ENCODE results near the gene ESYT1.

Gene ESYT1

DNA sequence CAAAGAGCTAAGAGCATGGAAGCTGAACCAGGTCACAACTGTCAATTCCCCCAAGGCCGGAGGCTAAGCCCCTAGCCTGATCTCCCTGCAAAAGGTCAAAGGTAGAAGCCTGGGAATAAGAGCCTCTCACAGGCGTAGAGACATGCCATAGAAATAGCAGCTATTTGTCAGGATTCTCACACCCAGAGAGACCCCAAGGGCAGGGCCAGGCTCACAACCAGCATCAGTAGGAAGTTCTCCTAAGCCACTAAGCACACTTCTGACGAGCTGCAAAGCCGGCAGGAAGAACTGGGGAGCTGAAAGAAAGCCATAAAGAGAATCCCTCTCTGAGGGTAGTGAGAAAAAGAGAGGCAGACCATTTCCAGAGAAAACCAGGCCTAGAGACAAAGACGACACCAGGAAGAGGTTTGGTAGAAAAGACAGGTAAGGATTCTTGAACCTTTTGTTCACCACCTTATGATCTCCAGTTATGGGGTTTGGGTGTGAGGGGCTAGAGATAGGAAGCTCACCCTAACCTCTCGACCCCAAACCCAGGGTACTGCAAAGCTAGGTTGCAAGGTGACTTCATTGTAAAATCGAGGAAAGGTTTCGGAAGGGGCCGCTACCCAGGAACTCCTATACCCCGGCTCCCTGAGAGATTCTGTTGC is 60.2 kb downstream of the ESYT1 start:
- DNase-seq (ENCODE audit: low spot score) = no peak

GRCh38 chr12:56188778-56189098 is 60.7 kb downstream of the ESYT1 start:
- no peak for DNase-seq (ENCODE audit: low spot score)

- peak; percentile 86 for DNase-seq (ENCODE audit: low spot score)
Observed at GRCh38 chr12:56189099-56189917, 61.2 kb downstream of the ESYT1 start, which contains the start of gene SMARCC2. Gene SMARCC2, minus strand, starts transcription at chr12:56189483. Its CDS starts 22 bp downstream, at chr12:56189461.

GRCh38 chr12:56189918-56190694 is 62.0 kb downstream of the ESYT1 start:
- DNase-seq (ENCODE audit: low spot score) = peak; percentile 88

DNA sequence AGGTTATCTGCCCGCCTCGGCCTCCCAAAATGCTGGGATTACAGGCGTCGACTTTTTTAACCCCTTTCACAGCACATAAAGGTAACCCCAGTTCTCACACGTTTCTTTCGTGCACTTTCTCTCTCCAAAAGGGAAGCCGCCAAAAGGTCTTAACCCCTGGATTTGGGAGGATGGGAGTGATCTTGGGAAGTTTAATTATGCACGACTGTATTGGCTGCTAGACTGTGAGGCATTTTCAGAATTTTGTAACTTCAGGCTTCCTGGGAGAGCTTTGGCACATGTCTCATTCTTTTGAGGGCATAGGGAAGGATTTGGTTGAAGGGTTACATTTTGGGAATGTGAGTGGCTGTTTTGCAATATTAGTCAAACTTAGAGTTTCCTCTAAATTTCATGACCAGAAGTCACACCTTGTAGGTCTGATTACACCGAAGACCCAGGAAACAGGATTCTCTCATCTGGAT is 62.7 kb downstream of the ESYT1 start:
- peak; percentile 28 for DNase-seq (ENCODE audit: low spot score)

- no peak for DNase-seq (ENCODE audit: low spot score)
Observed at GRCh38 chr12:56192582-56192981, 64.5 kb downstream of the ESYT1 start.

DNA sequence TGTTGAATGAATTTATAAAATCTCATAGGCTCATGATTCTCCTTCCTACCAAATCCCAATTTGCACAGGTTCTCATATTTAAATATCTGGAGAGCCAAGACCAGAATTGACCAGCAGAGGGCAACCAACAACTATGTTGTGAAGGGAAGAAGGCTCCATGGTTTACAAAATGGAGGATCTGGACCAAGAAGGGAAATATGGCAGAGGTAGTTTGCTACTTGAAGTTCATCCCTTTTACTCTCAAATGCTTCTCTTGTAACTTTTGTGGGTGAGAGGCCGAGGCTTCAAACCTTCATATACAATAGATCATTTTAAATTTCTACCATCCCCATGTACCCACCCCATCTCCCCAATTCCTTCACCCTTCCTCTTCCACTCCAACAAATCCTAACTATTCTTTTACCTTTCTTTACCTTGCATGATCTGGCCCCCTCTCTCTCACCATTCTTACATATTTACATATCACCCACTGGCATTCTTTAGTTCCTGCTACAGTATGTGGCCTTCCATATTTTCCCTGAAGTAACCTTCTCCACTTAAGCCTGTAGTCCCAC is 65.0 kb downstream of the ESYT1 start:
- peak; percentile 90 for DNase-seq (ENCODE audit: low spot score)

Measured in cerebellar cortex (tissue), 1 donor.